ENCODE measurements around the gene CD99. TPM values are rescaled to one million over a fixed set of nuclear protein-coding genes. Genes with fewer than 3 reads are reported as not detected.

CD99 gene
- total RNA-seq, 1 donor = 455 TPM

- Histone ChIP-seq H3K27ac (ENCODE audit: low read depth, low read length) (no peak overlapping the region), H3K4me3 (ENCODE audit: insufficient read depth, low read length) (peak overlapping the region; percentile 8), H3K4me1 (ENCODE audit: insufficient read depth, low read length) (no peaks in the 10 kb centered on the region), H2AFZ (ENCODE audit: low read length) (no peak overlapping the region), H3K36me3 (ENCODE audit: insufficient read depth, low read length) (no peaks in the 10 kb centered on the region), H3K79me2 (ENCODE audit: insufficient read depth, low read length) (no peaks in the 10 kb centered on the region), H4K20me1 (ENCODE audit: insufficient read depth, low read length) (no peaks in the 10 kb centered on the region), H3K27me3 (ENCODE audit: insufficient read depth, low read length) (peaks cover 24% of the 10 kb centered on the region), H3K4me2 (ENCODE audit: insufficient read depth, low read length) (peak overlapping the region; percentile 10), H3K9me3 (ENCODE audit: low read depth, low read length) (no peaks in the 10 kb centered on the region)
- DNase-seq (ENCODE audit: insufficient read length, low spot score, missing footprints) = no peak
- TF ChIP-seq CTCF (IDR thresholded peaks at IDR 0.05; ENCODE audit: extremely low read depth, low read depth, low read length) = no peak
These were observed 90.6 kb downstream of the CD99 start for GRCh38 chrX:2781698-2782097.

- Histone ChIP-seq H3K36me3 (ENCODE audit: insufficient read depth, low read length) (no peaks in the 10 kb centered on the region), H3K9me3 (ENCODE audit: low read depth, low read length) (no peaks in the 10 kb centered on the region), H4K20me1 (ENCODE audit: insufficient read depth, low read length) (no peaks in the 10 kb centered on the region), H3K27ac (ENCODE audit: low read depth, low read length) (no peak overlapping the region), H3K4me3 (ENCODE audit: insufficient read depth, low read length) (no peak overlapping the region), H2AFZ (ENCODE audit: low read length) (no peak overlapping the region), H3K4me2 (ENCODE audit: insufficient read depth, low read length) (no peak overlapping the region), H3K4me1 (ENCODE audit: insufficient read depth, low read length) (no peaks in the 10 kb centered on the region), H3K79me2 (ENCODE audit: insufficient read depth, low read length) (no peaks in the 10 kb centered on the region), H3K27me3 (ENCODE audit: insufficient read depth, low read length) (peaks cover 21% of the 10 kb centered on the region)
- no peak for DNase-seq (ENCODE audit: insufficient read length, low spot score, missing footprints)
- no peak for TF ChIP-seq CTCF (IDR thresholded peaks at IDR 0.05; ENCODE audit: extremely low read depth, low read depth, low read length)
These were observed 91.1 kb downstream of the CD99 start for GRCh38 chrX:2782171-2782570.

DNA sequence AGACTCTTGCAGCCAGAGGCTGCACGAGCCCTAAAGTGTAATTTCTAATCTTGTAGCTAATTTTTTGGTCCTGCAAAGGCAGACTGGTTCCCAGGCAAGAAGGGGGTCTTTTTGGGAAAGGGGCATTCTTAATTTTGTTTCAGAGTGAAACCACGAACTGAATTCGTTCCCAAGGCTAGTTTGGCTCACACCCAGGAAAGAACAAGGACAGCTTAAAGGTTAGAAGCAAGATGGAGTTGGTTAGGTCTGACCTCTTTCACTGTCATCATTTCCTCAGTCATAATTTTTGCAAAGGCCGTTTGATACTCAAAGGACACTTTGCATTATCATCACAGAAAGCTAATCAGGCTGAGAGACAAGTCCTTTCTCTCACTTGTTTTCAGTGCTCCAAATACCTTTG, 91.7 kb downstream of the CD99 start:
- H3K27me3 ChIP-seq (ENCODE audit: insufficient read depth, low read length) = peaks cover 20% of the 10 kb centered on the region
- H3K4me2 ChIP-seq (ENCODE audit: insufficient read depth, low read length) = no peak overlapping the region
- H3K4me1 ChIP-seq (ENCODE audit: insufficient read depth, low read length) = no peaks in the 10 kb centered on the region
- H3K9me3 ChIP-seq (ENCODE audit: low read depth, low read length) = no peaks in the 10 kb centered on the region
- no peaks in the 10 kb centered on the region for H3K79me2 ChIP-seq (ENCODE audit: insufficient read depth, low read length)
- H3K36me3 ChIP-seq (ENCODE audit: insufficient read depth, low read length) = no peaks in the 10 kb centered on the region
- no peak overlapping the region for H2AFZ ChIP-seq (ENCODE audit: low read length)
- H4K20me1 ChIP-seq (ENCODE audit: insufficient read depth, low read length) = no peaks in the 10 kb centered on the region
- DNase-seq (ENCODE audit: insufficient read length, low spot score, missing footprints) = no peak
- TF ChIP-seq CTCF (IDR thresholded peaks at IDR 0.05; ENCODE audit: extremely low read depth, low read depth, low read length) = no peak
- no peak overlapping the region for H3K27ac ChIP-seq (ENCODE audit: low read depth, low read length)
- no peak overlapping the region for H3K4me3 ChIP-seq (ENCODE audit: insufficient read depth, low read length)

DNA sequence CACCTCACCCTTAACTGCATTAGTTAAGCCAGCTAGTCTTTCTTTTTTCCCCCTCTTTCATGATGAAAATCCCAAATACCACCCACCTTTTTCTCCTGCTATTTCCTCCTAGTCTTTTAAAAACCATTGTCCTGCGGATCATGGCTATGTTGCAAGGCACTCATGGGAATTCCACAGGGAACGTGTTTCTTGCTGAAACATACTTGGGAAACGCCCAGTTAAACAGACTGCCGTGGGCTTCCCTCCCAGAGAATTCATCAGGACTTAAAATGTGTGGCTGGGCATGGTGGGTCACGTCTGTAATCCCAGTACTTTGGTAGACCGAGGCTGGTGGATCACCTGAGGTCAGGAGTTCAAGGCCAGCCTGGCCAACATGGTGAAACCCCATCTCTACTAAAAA, 92.9 kb downstream of the CD99 start:
- H3K4me1 ChIP-seq (ENCODE audit: insufficient read depth, low read length) = no peaks in the 10 kb centered on the region
- H3K27me3 ChIP-seq (ENCODE audit: insufficient read depth, low read length) = peaks cover 17% of the 10 kb centered on the region
- no peaks in the 10 kb centered on the region for H4K20me1 ChIP-seq (ENCODE audit: insufficient read depth, low read length)
- no peaks in the 10 kb centered on the region for H3K79me2 ChIP-seq (ENCODE audit: insufficient read depth, low read length)
- H3K4me2 ChIP-seq (ENCODE audit: insufficient read depth, low read length) = no peak overlapping the region
- H3K27ac ChIP-seq (ENCODE audit: low read depth, low read length) = no peak overlapping the region
- TF ChIP-seq CTCF (IDR thresholded peaks at IDR 0.05; ENCODE audit: extremely low read depth, low read depth, low read length) = no peak
- no peak overlapping the region for H2AFZ ChIP-seq (ENCODE audit: low read length)
- no peaks in the 10 kb centered on the region for H3K36me3 ChIP-seq (ENCODE audit: insufficient read depth, low read length)
- no peaks in the 10 kb centered on the region for H3K9me3 ChIP-seq (ENCODE audit: low read depth, low read length)
- peak; percentile 32 for DNase-seq (ENCODE audit: insufficient read length, low spot score, missing footprints)
- H3K4me3 ChIP-seq (ENCODE audit: insufficient read depth, low read length) = no peak overlapping the region

All from osteoblast (primary cell).